GM23338 (cell line): ENCODE measurements around the gene ADGRF4. TPM values are rescaled to one million over a fixed set of nuclear protein-coding genes. Genes with fewer than 3 reads are reported as not detected.

Experiments used
- ATAC-seq: fragments of 200-7000 bp; cut with Tn5 transposase; 3 replicates; pipeline ENCODE4 v1.9.1; 2020
- DNase-seq: peaks from one replicate; pipeline ENCODE4 v3.0.0-alpha.2; 2015; ENCODE audit warnings: low spot score
- H2AFZ ChIP-seq: fragments of 200-600 bp; sonication (generic); 2 replicates; pipeline ENCODE4 v1.8.0; 2016; ENCODE audit warnings: antibody characterized with exemption, mild to moderate bottlenecking, moderate library complexity
- H3F3A ChIP-seq: fragments of 200-600 bp; sonication (generic); replicated peaks from 2 replicates; pipeline ENCODE4 v1.8.0; 2017; ENCODE audit warnings: antibody characterized with exemption, mixed run types, low read depth
- H3K27ac ChIP-seq: fragments of 200-600 bp; sonication (generic); 2 replicates; pipeline ENCODE4 v1.6.1; 2016; ENCODE audit warnings: low read depth
- H3K27me3 ChIP-seq: fragments of 200-600 bp; sonication (generic); 2 replicates; pipeline ENCODE4 v1.8.0; 2016; ENCODE audit warnings: mild to moderate bottlenecking, mixed run types, moderate library complexity; ENCODE audit not compliant: insufficient read depth
- H3K36me3 ChIP-seq: fragments of 200-600 bp; sonication (generic); 2 replicates; pipeline ENCODE4 v1.8.0; 2016; ENCODE audit warnings: mild to moderate bottlenecking; ENCODE audit not compliant: insufficient read depth
- H3K4me1 ChIP-seq: fragments of 200-600 bp; sonication (generic); 2 replicates; pipeline ENCODE4 v1.8.0; 2016; ENCODE audit warnings: mild to moderate bottlenecking, moderate library complexity; ENCODE audit not compliant: insufficient read depth
- H3K4me2 ChIP-seq: fragments of 200-600 bp; sonication (generic); 2 replicates; pipeline ENCODE4 v1.7.1; 2017; ENCODE audit warnings: mixed run types
- H3K4me3 ChIP-seq: fragments of 200-600 bp; sonication (generic); 2 replicates; pipeline ENCODE4 v1.6.1; 2016; ENCODE audit warnings: mixed run types
- H3K79me2 ChIP-seq: fragments of 200-600 bp; sonication (generic); replicated peaks from 2 replicates; pipeline ENCODE4 v1.8.0; 2017; ENCODE audit warnings: mild to moderate bottlenecking; ENCODE audit not compliant: insufficient read depth
- H3K9me2 ChIP-seq: fragments of 200-600 bp; sonication (generic); 2 replicates; pipeline ENCODE4 v1.8.0; 2017; ENCODE audit not compliant: insufficient read depth
- H4K20me1 ChIP-seq: fragments of 200-600 bp; sonication (generic); replicated peaks from 2 replicates; pipeline ENCODE4 v1.8.0; 2017; ENCODE audit warnings: mild to moderate bottlenecking; ENCODE audit not compliant: insufficient read depth
- H3K27ac Mint-ChIP-seq: 2 replicates; pipeline ENCODE4 v1.8.0; 2020; ENCODE audit warnings: inconsistent platforms, mild to moderate bottlenecking, moderate library complexity, mixed read lengths
- H3K27me3 Mint-ChIP-seq: 3 replicates; pipeline ENCODE4 v1.8.0; 2022; ENCODE audit warnings: low read depth, mild to moderate bottlenecking, moderate library complexity, mixed read lengths, inconsistent platforms; ENCODE audit not compliant: insufficient read depth, poor library complexity
- H3K36me3 Mint-ChIP-seq: 3 replicates; pipeline ENCODE4 v1.8.0; 2021; ENCODE audit warnings: low read depth, mild to moderate bottlenecking, inconsistent platforms, moderate library complexity, mixed read lengths
- H3K4me1 Mint-ChIP-seq: 3 replicates; pipeline ENCODE4 v1.8.0; 2020; ENCODE audit warnings: mild to moderate bottlenecking, inconsistent platforms, mixed read lengths
- H3K4me3 Mint-ChIP-seq: 3 replicates; pipeline ENCODE4 v1.8.0; 2021; ENCODE audit warnings: moderate library complexity, mild to moderate bottlenecking, inconsistent platforms, mixed read lengths
- H3K9me3 Mint-ChIP-seq: 3 replicates; pipeline ENCODE4 v1.8.0; 2020; ENCODE audit warnings: moderate library complexity, mild to moderate bottlenecking, inconsistent platforms, mixed read lengths
- CREB1 ChIP-seq: fragments of 250-450 bp; sonication (Bioruptor Pico); IDR thresholded peaks from 2 replicates; pipeline ENCODE4 v1.5.0; 2020; ENCODE audit warnings: low read depth, mild to moderate bottlenecking, moderate library complexity
- CTCF ChIP-seq, 2 experiments: fragments of 200-600 bp in 1 of 2; sonication (generic) in 1 of 2; conservative IDR thresholded peaks; 2 replicates each; pipeline versions ENCODE4 v1.5.1 to v1.6.1; 2016 to 2017; ENCODE audit warnings: antibody characterized with exemption in 2 of 2, low read depth in 2 of 2, mild to moderate bottlenecking in 2 of 2, moderate library complexity in 1 of 2
- EZH2 ChIP-seq: fragments of 200-600 bp; sonication (generic); IDR thresholded peaks from one replicate; pipeline ENCODE4 v1.8.0; 2017; ENCODE audit warnings: antibody characterized with exemption, mild to moderate bottlenecking, low read depth; ENCODE audit not compliant: unreplicated experiment
- EZH2phosphoT487 ChIP-seq: fragments of 200-600 bp; sonication (generic); IDR thresholded peaks from one replicate; pipeline ENCODE4 v1.8.1; 2018; ENCODE audit warnings: antibody characterized with exemption; ENCODE audit not compliant: unreplicated experiment
- JUNB ChIP-seq: IDR thresholded peaks from one replicate; pipeline ENCODE4 v1.6.1; 2016; ENCODE audit warnings: antibody characterized with exemption; ENCODE audit not compliant: unreplicated experiment
- NANOG ChIP-seq: IDR thresholded peaks from 2 replicates; pipeline ENCODE4 v1.6.1; 2016; ENCODE audit warnings: antibody characterized with exemption, borderline replicate concordance
- POLR2AphosphoS5 ChIP-seq: IDR thresholded peaks from 2 replicates; pipeline ENCODE4 v1.6.1; 2016; ENCODE audit warnings: antibody characterized with exemption, low read depth
- STAT1 ChIP-seq: IDR thresholded peaks from one replicate; pipeline ENCODE4 v1.6.1; 2016; ENCODE audit warnings: antibody characterized with exemption; ENCODE audit not compliant: unreplicated experiment
- ZNF114 ChIP-seq: fragments of 250-450 bp; sonication (Bioruptor Pico); IDR thresholded peaks from 2 replicates; pipeline ENCODE4 v1.5.0; 2020; ENCODE audit warnings: mild to moderate bottlenecking, moderate library complexity
- ZNF331 ChIP-seq: fragments of 250-450 bp; sonication (Bioruptor Pico); IDR thresholded peaks from 2 replicates; pipeline ENCODE4 v1.5.0; 2020; ENCODE audit warnings: low read depth, mild to moderate bottlenecking, moderate library complexity
- polyA plus RNA-seq: library from polyadenylated mRNA; unstranded; fragments of >200 nt; fragmentation: Nextera tagmentation; extraction: Ambion mirVana; gene quantifications from 2 replicates; pipeline ENCODE4 v1.2.1, GENCODE V29; 2016
- total RNA-seq: library from RNA; depleted of rRNA; stranded (reverse); fragments of >200 nt; shearing (Covaris generic); gene quantifications from 2 replicates; pipeline ENCODE4 v1.2.3, GENCODE V29; 2014
- TF ChIP-seq, protein P1 (sequence below): IDR thresholded peaks from 2 replicates; pipeline ENCODE4 v1.6.1; 2016; ENCODE audit warnings: antibody characterized with exemption
- TF ChIP-seq, protein P2 (sequence below): fragments of 250-450 bp; sonication (Bioruptor Pico); IDR thresholded peaks from 2 replicates; pipeline ENCODE4 v1.5.0; 2020; ENCODE audit warnings: mild to moderate bottlenecking, moderate library complexity
- TF ChIP-seq, protein P3 (sequence below): IDR thresholded peaks from one replicate; pipeline ENCODE4 v1.6.1; 2018; ENCODE audit warnings: antibody characterized with exemption; ENCODE audit not compliant: unreplicated experiment

The ADGRF4 gene
- total and polyA plus RNA-seq, 2 experiments from 2014 or later, result not detected

DNA sequence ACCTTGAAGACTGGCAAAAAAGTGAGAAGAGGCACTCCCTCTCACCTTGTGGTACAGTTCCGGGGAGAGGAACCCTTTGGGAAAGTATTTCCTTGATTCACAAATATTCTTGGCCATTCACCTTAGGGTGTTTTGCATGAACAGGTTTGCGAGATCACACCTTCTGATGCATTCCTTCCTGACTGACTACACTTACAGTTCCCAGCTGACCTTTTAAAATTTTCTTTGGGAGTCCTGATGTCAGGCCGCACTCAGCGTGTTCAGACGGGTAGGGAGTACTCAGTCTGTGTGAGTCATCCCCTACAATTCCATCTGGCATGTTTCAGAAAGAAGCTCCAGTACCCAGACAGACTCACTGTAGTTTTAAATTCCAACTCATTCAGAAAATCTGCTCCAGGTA lies 1.7 kb downstream of the ADGRF4 start:
- no peaks in the 10 kb centered on the region for H3K9me3 Mint-ChIP-seq
- TF ChIP-seq, protein P1, sequence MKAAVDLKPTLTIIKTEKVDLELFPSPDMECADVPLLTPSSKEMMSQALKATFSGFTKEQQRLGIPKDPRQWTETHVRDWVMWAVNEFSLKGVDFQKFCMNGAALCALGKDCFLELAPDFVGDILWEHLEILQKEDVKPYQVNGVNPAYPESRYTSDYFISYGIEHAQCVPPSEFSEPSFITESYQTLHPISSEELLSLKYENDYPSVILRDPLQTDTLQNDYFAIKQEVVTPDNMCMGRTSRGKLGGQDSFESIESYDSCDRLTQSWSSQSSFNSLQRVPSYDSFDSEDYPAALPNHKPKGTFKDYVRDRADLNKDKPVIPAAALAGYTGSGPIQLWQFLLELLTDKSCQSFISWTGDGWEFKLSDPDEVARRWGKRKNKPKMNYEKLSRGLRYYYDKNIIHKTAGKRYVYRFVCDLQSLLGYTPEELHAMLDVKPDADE, result no peak
- TF ChIP-seq CTCF (conservative IDR thresholded peaks at IDR 0.05; ENCODE audit: low read depth in 2 of 2) (no peak), ZNF114 (no peak), JUNB (no peak), EZH2phosphoT487 (no peak), ZNF331 (CRISPR knock-in tag) (no peak), POLR2AphosphoS5 (no peak), CREB1 (no peak), EZH2 (no peak), NANOG (no peak), STAT1 (no peak)
- TF ChIP-seq, protein P2, sequence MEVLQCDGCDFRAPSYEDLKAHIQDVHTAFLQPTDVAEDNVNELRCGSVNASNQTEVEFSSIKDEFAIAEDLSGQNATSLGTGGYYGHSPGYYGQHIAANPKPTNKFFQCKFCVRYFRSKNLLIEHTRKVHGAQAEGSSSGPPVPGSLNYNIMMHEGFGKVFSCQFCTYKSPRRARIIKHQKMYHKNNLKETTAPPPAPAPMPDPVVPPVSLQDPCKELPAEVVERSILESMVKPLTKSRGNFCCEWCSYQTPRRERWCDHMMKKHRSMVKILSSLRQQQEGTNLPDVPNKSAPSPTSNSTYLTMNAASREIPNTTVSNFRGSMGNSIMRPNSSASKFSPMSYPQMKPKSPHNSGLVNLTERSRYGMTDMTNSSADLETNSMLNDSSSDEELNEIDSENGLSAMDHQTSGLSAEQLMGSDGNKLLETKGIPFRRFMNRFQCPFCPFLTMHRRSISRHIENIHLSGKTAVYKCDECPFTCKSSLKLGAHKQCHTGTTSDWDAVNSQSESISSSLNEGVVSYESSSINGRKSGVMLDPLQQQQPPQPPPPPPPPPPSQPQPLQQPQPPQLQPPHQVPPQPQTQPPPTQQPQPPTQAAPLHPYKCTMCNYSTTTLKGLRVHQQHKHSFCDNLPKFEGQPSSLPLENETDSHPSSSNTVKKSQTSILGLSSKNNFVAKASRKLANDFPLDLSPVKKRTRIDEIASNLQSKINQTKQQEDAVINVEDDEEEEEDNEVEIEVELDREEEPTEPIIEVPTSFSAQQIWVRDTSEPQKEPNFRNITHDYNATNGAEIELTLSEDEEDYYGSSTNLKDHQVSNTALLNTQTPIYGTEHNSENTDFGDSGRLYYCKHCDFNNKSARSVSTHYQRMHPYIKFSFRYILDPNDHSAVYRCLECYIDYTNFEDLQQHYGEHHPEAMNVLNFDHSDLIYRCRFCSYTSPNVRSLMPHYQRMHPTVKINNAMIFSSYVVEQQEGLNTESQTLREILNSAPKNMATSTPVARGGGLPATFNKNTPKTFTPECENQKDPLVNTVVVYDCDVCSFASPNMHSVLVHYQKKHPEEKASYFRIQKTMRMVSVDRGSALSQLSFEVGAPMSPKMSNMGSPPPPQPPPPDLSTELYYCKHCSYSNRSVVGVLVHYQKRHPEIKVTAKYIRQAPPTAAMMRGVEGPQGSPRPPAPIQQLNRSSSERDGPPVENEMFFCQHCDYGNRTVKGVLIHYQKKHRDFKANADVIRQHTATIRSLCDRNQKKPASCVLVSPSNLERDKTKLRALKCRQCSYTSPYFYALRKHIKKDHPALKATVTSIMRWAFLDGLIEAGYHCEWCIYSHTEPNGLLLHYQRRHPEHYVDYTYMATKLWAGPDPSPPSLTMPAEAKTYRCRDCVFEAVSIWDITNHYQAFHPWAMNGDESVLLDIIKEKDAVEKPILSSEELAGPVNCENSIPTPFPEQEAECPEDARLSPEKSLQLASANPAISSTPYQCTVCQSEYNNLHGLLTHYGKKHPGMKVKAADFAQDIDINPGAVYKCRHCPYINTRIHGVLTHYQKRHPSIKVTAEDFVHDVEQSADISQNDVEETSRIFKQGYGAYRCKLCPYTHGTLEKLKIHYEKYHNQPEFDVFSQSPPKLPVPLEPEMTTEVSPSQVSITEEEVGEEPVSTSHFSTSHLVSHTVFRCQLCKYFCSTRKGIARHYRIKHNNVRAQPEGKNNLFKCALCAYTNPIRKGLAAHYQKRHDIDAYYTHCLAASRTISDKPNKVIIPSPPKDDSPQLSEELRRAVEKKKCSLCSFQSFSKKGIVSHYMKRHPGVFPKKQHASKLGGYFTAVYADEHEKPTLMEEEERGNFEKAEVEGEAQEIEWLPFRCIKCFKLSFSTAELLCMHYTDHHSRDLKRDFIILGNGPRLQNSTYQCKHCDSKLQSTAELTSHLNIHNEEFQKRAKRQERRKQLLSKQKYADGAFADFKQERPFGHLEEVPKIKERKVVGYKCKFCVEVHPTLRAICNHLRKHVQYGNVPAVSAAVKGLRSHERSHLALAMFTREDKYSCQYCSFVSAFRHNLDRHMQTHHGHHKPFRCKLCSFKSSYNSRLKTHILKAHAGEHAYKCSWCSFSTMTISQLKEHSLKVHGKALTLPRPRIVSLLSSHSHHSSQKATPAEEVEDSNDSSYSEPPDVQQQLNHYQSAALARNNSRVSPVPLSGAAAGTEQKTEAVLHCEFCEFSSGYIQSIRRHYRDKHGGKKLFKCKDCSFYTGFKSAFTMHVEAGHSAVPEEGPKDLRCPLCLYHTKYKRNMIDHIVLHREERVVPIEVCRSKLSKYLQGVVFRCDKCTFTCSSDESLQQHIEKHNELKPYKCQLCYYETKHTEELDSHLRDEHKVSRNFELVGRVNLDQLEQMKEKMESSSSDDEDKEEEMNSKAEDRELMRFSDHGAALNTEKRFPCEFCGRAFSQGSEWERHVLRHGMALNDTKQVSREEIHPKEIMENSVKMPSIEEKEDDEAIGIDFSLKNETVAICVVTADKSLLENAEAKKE (CRISPR knock-in tag), result no peak
- TF ChIP-seq, protein P3, sequence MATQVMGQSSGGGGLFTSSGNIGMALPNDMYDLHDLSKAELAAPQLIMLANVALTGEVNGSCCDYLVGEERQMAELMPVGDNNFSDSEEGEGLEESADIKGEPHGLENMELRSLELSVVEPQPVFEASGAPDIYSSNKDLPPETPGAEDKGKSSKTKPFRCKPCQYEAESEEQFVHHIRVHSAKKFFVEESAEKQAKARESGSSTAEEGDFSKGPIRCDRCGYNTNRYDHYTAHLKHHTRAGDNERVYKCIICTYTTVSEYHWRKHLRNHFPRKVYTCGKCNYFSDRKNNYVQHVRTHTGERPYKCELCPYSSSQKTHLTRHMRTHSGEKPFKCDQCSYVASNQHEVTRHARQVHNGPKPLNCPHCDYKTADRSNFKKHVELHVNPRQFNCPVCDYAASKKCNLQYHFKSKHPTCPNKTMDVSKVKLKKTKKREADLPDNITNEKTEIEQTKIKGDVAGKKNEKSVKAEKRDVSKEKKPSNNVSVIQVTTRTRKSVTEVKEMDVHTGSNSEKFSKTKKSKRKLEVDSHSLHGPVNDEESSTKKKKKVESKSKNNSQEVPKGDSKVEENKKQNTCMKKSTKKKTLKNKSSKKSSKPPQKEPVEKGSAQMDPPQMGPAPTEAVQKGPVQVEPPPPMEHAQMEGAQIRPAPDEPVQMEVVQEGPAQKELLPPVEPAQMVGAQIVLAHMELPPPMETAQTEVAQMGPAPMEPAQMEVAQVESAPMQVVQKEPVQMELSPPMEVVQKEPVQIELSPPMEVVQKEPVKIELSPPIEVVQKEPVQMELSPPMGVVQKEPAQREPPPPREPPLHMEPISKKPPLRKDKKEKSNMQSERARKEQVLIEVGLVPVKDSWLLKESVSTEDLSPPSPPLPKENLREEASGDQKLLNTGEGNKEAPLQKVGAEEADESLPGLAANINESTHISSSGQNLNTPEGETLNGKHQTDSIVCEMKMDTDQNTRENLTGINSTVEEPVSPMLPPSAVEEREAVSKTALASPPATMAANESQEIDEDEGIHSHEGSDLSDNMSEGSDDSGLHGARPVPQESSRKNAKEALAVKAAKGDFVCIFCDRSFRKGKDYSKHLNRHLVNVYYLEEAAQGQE, result no peak
- no peak overlapping the region for H3K4me2 ChIP-seq
- no peak overlapping the region for H3K4me3 Mint-ChIP-seq
- no peak overlapping the region; the same call in 1 of the 2 replicates for H2AFZ ChIP-seq
- no peaks in the 10 kb centered on the region for H3K36me3 Mint-ChIP-seq
- no peaks in the 10 kb centered on the region for H3K36me3 ChIP-seq
- no peaks in the 10 kb centered on the region; the same call in 1 of the 2 replicates for H3K9me2 ChIP-seq
- no peaks in the 10 kb centered on the region for H3F3A ChIP-seq
- no peaks in the 10 kb centered on the region for H3K27me3 ChIP-seq
- no peak overlapping the region for H3K27ac Mint-ChIP-seq
- H3K27ac ChIP-seq, result no peak overlapping the region
- H3K4me3 ChIP-seq, result no peak overlapping the region
- no peak for ATAC-seq
- peaks cover 2% of the 10 kb centered on the region for H3K27me3 Mint-ChIP-seq
- DNase-seq, result no peak
- H4K20me1 ChIP-seq, result no peaks in the 10 kb centered on the region
- peaks cover 11% of the 10 kb centered on the region; the same call in 1 of the 2 replicates for H3K4me1 ChIP-seq
- H3K4me1 Mint-ChIP-seq, result peaks cover 5% of the 10 kb centered on the region; the same call in 1 of the 3 replicates
- no peaks in the 10 kb centered on the region for H3K79me2 ChIP-seq
